ENCODE measurements around the gene C11orf52. TPM values are rescaled to one million over a fixed set of nuclear protein-coding genes. Genes with fewer than 3 reads are reported as not detected.

Gene C11orf52
- total RNA-seq, 1 experiment from 2014 or later: 4.0 TPM

GRCh38 chr11:111926505-111927391 lies 8.0 kb downstream of the C11orf52 start:
- Histone ChIP-seq H4K20me1 (ENCODE audit: control insufficient read depth, insufficient read depth, insufficient read length) (no peaks in the 10 kb centered on the region), H4K91ac (ENCODE audit: insufficient read length, low read depth, low read length) (no peak overlapping the region), H3K4me2 (ENCODE audit: insufficient read depth, insufficient read length, low read length) (peak overlapping the region; percentile 83), H2BK12ac (ENCODE audit: insufficient read length, low read depth, low read length) (no peak overlapping the region), H3K79me2 (ENCODE audit: insufficient read depth, low read length) (no peaks in the 10 kb centered on the region), H3K79me1 (ENCODE audit: insufficient read depth, low read depth, low read length, poor library complexity, severe bottlenecking) (no peaks in the 10 kb centered on the region), H2BK5ac (ENCODE audit: insufficient read length, low read length) (no peak overlapping the region), H3K56ac (ENCODE audit: insufficient read length, low read depth, low read length) (no peak overlapping the region), H3K18ac (ENCODE audit: insufficient read length, low read depth, low read length) (peak overlapping the region; percentile 93), H4K8ac (replicated peaks; ENCODE audit: insufficient read length, low read depth, low read length) (no peak overlapping the region), H3K27me3 (ENCODE audit: insufficient read depth, low read length) (no peaks in the 10 kb centered on the region), H3K14ac (ENCODE audit: insufficient read depth, low read length) (peak overlapping the region; percentile 41; the same call in 1 of the 2 replicates), H3K4ac (ENCODE audit: low read depth, low read length) (no peak overlapping the region), H2BK15ac (ENCODE audit: low read depth, low read length) (no peak overlapping the region; the same call in 1 of the 2 replicates), H2BK120ac (ENCODE audit: low read depth, low read length, poor library complexity, severe bottlenecking) (no peak overlapping the region), H3K9ac (ENCODE audit: extremely low read depth, insufficient read length, low read length) (peak overlapping the region; percentile 60), H2BK20ac (ENCODE audit: low read depth, low read length, poor library complexity, severe bottlenecking) (no peak overlapping the region), H3K4me1 (ENCODE audit: insufficient read depth, low read length) (peaks cover 3% of the 10 kb centered on the region; the same call in 1 of the 2 replicates), H3K23ac (ENCODE audit: insufficient read length, low read depth, low read length) (no peak overlapping the region), H2AFZ (ENCODE audit: low read length) (peak overlapping the region; percentile 99), H3T11ph (ENCODE audit: low read length) (no peak overlapping the region), H3K9me3 (ENCODE audit: control insufficient read depth, low read depth, low read length) (no peaks in the 10 kb centered on the region), H3K27ac (ENCODE audit: insufficient read length, low read depth, low read length) (peak overlapping the region; percentile 14), H4K5ac (ENCODE audit: insufficient read length, low read depth, low read length) (no peak overlapping the region), H2AK5ac (ENCODE audit: insufficient read length, low read length) (no peak overlapping the region), H3K23me2 (ENCODE audit: insufficient read length, low read depth, low read length, poor library complexity, severe bottlenecking) (peaks cover 5% of the 10 kb centered on the region)
- TF ChIP-seq CTCF (conservative IDR thresholded peaks at IDR 0.05): no peak
- H3K4me1 Mint-ChIP-seq: peaks cover 31 to 33% of the 10 kb centered on the region in 2 experiments
- WGBS (ENCODE audit: extremely low coverage, insufficient read length, low lambda C conversion rate): no CpG with 5 or more reads among the region's 47 CpGs
- H3K9me3 Mint-ChIP-seq: no peaks in the 10 kb centered on the region
- no peaks in the 10 kb centered on the region for H3K27me3 Mint-ChIP-seq (ENCODE audit: low read depth)
- peak overlapping the region; percentile 67 to 80 for H3K4me3 Mint-ChIP-seq
- peak; percentile 98 for DNase-seq
- peak overlapping the region; percentile 85 to 95 (median 93); a peak in 6 of 7 replicates for H3K27ac Mint-ChIP-seq
- no peaks in the 10 kb centered on the region for H3K36me3 Mint-ChIP-seq (ENCODE audit: insufficient read depth in 1 of 3, low read depth in 3 of 3)

Data from H9 (cell line).